HG02938 (cell line): ENCODE results near the gene AHNAK.

Experiments
- ATAC-seq: cut with Tn5 transposase; IDR thresholded peaks from one replicate; pipeline ENCODE4 v1.9.1; 2021; ENCODE audit warnings: mild to moderate bottlenecking, moderate library complexity; ENCODE audit not compliant: unreplicated experiment

The AHNAK gene

DNA sequence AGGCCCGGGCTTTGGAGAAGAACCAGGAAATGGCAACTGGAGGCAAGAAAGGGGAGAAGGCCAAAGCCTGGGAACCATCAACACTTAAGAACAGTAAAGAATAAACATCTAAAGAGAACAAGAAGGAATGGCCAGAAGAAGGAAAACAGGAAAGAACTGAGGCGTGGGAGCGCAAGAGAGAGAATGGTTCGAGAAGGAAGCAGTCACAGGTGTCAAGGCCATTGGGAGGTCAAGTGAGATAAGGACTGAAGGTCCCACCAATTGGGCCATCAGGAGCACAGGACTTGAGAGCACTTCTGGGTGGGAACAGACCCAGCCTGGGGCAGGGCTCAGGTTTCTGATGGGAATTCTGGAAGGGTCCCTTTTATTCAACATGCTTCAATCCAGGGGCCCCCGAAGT, 128.5 kb downstream of the AHNAK start:
- ATAC-seq: no peak

DNA sequence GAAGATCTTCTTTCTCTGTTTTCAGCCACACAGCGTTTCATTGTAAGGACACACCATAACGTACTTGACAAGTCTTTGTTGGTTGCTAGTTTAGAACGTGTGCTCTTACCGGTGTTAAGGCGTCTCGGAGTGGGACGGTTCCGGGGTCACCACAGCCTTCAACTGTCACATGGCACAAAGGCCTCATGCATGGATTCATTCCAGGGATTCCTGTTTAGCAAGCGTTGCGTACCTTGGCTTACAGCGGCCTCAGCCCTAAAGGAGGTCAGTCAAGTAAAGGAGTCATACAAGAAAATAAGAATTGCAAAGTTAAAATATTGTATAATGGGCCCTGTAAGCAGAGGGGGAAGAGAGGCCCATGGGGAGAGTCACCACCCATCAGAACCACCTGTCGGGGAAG, 130.0 kb downstream of the AHNAK start:
- no peak for ATAC-seq

DNA sequence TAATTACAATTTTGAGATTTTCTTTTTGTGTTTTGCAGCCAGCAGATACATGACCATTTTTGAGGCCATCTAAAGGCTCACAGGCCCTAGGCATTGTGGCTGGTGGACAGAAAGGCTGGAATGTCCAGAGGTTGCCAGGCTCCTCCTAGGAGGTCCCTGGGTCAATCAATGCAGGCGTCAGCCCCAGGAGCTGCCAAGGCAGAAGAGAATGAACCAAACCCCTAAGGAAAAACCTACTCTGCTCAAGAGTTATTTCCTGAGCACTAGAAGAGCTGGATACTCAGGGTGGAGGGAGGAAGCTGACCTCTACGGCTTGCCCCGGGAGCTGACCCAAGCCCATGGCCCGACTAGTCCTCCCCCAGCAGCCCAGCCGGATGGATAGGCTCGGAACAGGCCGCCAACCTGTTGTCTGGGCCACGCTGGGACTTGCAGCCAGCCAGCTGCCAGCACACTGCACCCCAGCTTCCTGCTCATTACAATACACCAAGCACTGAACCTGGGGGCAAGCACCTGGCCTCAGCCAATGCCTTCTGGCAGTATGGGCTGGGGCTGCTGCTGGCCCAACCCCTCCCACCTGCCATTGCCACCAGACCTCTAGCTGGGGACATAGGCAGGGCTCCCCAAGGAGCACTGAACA, 133.4 kb downstream of the AHNAK start:
- no peak for ATAC-seq

DNA sequence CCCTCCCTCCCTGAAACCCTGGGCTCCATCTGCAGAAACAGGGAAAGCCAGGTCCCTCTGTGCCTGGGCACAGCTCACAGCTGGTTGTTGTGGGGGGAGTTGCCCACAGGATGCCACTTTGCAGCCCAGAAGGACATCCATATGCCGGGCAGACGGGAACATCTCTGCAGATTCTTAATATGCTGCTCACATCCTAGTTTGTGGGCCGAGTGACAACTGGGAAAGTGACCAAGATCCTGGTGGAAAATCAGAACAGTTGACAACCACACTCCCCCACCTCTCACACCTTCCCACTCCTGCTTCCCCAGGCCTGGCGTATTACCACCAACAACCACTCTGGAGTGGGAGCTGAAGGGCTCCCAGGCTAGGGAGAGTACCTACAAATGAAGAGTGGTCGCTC, 135.1 kb downstream of the AHNAK start:
- ATAC-seq: no peak

DNA sequence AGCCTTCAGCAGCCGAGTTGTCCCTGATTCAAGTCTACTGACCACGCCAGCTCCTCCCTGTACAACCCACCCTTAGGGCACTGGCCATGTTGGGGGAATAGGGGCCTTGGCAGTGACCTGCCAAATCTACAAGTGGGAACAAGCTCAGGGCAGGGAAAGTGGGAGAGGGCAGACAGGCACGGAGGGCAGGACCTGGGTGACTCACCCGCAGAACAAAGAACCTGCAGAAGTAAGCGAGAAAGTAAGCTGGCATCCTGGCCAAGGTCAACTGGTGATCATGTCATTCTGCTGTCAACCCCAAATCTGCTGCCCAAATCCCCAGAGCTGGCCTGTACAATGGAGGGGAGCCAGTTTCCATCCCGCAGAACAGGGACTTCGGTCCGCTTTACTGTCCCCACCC, 135.6 kb downstream of the AHNAK start:
- ATAC-seq: no peak

DNA sequence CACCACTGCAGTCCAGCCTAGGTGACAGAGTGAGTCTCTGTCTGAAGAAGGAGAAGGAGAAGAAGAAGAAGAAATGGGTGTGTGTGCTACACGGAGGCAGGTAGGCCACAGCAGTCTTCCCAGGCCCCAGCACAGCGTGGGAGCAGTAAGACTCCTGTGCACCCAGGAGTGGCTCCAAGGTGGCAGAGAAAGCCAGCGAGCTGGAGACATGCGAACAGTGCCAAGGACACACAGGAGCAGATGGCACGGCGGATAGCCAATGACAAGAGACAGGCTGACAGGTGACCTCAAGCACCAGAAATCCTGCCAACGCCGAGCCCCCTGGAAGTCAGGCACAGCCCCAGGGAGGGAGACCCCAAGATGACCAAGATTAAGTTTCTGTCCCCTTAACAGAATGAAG, 136.8 kb downstream of the AHNAK start:
- no peak for ATAC-seq

DNA sequence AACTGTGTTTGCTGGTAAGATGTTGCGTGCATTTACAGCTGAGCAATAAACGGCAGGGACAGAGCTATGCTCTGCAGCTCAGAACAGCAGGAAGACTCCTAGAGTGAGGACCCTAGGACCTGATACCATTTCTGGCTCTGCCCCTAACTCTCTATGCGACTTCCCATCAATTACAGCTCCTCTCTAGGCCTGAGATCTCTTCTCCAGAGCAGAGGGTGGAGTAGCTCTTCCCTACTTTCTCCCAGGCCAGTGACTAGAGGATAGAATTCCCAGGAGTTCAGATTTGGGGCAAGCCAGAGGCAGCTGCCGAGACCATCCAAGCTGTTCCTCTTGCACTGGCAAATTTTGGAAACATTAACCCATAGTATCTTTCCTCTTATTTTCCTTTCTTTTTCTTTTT, 140.6 kb downstream of the AHNAK start:
- ATAC-seq: no peak

DNA sequence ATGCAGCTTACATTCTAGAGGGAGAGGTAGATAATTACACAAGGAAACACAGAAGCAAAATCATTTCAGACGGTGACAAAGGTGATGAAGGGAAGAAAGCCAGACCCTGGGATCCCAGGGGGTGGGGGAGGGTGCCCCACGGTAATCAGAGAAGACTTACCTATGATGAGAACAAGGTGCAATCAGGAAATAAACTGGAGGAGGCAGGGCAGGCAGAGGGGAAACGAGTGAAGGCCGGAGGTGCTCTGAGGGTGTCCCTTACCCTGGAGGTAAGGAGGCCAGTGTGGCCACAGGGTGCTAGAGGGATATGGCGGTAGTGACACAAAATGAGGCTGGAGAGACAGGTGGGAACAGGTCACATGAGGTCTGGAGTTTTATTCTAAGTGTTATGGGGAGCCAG, 141.7 kb downstream of the AHNAK start:
- no peak for ATAC-seq

DNA sequence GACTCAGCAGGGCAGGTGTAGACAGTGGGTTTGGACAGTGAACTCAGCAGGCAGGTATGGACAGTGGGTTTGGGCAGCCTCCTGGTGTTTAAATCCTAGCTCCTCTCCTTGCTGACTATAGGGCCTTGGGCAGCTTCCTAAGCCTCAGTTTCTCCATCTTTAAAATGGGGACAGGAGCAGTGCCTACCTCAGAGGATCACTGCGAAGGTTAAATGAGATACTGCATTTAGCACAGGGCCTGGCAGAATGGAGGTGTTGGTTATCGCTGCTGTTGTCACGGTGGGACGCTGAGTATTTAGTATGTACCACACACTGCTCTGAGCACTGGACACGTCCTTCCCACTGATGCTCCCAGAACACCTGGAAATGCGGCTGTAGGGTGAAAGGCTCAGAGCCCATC, 142.2 kb downstream of the AHNAK start:
- ATAC-seq: no peak

DNA sequence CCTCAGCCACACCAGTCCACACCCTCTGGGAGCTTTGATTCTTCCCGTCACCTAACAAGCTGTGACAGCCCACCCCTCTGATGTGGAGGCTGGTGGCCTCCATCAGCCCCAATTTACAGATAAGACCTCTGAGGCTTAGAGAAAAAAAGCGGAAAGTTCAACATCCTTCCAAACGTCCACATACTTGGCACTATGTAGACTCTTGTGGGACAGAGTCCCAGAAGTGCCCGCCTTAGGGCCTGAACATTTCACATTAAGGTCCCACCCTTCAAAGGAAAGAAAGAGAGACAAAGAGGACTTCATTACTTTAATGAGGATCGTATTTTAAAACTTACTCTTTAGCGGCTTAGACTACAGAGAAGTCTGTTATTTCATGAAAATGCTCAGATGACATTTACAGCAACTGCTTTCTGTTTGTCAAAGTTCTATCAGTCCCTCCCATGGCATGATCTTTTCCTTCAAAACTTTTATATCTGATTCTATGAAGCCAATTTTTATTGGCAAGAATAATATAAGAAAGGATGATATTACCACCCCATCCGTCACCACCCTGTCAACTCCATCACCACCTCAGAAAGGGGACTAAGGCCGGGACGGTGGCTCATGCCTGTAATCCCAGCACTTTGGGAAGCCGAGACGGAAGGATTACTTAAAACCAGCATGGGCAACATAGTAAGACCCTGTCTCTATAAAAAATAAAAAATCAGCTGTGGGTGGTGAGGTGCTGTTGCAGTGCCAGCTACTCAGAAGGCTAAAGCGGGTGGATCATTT, 143.5 kb downstream of the AHNAK start:
- no peak for ATAC-seq

DNA sequence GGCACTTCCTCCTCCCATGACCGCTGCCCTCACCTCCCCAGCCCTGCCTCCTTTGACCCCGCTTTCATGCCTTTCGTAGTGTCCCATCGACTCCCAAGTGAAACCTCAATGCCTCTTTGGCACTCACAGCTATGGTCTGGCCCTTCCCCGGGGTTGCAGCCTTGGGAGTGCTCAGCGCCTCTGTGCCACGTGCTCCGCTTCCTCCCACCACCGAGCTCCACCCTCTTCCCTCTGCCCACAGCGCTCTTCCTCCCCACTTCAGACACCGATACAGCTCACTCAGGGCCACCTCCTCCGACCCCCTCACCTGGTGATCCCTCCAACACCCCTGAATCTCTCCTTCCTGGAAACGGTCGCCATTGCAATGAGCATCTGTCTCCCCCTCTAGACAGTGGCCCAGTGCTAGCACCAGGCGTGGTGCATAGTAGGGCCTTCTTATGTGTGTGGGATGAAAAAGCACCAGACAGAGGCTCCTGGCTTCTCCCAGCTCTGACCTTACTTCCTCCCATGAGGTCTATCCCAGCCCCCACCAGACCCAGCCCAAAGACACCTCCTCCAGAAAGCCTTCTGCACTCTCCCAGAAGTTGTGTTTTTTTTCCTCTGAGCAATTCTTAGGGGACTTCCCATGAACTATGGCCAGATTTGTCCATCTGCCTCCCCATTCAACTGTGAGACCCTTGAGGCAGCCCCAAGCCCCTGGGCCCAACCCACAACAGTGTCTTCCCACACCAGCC, 144.2 kb downstream of the AHNAK start:
- ATAC-seq: no peak

DNA sequence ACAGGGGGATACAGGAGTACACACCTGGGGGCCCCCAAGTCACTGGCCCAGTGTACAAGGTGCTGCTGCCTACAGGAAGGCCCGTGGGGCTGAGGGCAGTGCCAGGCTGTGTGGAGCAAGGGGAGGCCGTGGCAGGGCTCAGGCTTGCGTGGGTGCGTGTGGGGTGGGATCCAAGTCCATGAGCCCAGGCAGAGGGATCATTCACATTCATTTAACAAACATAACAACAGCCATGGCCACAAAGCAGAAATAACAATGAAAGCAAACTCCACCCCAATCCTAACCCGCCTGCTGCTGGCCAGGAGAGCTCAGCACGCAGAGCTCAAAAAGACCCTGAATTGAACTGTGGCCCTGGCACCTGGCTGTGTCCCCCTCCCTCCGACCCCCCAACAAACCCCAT, 144.8 kb downstream of the AHNAK start:
- ATAC-seq: no peak

DNA sequence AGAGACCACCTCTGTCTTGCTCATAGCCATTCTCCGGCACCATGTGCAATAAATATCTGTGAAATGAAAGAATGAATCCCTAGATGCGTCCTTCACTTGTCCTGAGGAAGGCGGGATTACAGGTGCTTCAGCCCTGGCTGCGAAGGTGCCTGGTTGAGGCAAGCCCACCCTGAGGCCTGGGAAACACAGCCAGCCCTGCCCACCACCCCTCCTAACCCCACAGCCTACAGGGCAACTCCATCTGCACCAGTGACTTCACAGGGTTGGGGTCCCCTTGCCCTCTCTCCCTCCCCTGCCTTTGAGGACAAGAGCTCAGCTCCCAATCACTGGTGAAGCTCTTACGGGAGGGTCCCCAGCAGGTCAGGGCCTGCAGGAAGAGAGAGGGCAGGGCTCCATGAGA, 145.2 kb downstream of the AHNAK start:
- ATAC-seq: no peak

DNA sequence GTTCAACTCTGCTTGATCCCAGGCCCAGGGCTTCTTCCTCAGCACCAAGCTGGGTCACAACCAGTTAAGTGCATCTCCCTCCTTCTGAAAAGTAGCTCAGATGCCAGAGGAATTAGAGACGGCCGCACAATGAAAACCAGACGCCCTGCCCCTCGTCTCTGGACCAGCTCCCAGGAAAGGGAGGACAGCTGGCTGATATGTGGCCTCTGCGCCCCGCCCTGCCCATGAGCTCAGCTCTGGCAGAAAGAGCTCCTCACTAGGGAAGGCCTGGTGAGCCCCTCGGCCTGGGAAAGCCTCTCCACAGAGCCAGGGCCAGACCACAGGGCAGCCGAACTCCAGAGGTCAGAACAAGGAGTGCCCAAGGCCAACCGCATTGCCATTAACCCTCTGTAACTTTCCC, 145.8 kb downstream of the AHNAK start:
- ATAC-seq: no peak

DNA sequence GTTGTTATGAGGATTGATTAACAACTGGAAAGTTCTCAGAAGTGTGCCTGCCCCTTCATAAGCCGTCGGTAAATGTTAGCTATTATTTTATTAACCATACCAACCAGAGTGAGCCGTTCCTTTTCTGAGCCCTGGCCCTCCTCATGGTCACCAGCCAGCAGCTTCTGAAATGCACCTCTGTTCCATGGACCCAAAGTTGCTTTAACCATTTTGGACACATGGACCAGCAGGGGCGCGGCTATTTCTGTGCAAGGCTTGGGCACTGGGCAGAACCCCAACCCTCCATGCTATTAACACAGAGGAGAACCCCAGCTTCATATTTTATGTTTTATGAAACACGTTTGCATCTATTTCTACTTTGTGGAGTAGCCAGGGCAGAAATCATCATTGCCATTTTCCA, 146.3 kb downstream of the AHNAK start:
- ATAC-seq: no peak

DNA sequence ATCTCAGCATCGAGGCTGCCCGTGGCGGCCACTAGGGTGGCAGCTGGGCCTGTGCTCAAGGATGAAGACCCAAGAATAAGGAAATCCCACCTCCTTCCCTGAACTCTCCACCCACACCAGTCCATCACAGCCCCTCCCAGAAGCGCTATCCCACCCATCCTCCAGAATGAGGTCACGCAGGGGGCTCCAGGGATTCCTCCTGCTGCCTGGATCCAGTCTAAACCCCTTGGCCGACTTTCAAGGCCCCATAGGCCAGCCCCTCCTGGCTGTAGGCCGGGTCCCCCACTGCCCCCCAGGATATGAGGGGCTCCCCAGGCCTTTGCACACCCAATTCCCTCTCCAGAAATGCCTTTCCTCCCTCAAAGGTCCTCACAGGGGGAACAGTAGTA, 146.7 kb downstream of the AHNAK start:
- no peak for ATAC-seq

DNA sequence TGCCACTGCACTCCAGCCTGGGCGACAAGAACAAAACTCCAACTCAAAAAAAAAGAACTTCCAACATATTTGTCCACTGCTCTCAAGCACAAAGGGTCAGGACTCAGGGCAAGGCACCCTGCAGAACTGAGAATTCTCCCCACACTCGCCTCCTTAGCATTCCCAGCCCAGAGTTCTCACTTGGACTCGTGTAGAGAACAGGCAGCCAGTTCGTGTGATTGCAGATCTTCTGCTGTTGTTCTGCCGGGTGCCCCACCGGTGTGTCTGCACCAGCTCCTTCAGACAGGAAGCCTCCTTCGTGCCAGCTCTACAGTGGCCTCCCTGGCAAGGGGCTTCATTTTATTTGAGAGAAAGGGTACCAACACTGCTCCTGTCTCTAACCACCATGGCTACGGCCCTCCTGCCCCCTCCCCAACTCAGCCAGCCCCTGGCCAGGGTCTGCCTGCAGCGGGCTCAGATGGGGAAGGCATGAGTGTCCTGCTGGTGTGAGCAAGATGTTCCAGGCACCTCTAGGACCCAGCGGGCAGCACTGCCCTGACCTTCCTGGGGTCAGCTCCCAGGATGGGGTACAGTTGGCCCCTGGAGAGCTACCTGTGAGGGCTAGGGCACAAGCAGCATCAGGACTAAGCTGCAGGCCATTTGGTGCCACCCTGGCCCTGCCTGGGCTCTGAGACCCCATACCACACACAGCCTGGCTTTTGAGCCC, 147.3 kb downstream of the AHNAK start:
- no peak for ATAC-seq

DNA sequence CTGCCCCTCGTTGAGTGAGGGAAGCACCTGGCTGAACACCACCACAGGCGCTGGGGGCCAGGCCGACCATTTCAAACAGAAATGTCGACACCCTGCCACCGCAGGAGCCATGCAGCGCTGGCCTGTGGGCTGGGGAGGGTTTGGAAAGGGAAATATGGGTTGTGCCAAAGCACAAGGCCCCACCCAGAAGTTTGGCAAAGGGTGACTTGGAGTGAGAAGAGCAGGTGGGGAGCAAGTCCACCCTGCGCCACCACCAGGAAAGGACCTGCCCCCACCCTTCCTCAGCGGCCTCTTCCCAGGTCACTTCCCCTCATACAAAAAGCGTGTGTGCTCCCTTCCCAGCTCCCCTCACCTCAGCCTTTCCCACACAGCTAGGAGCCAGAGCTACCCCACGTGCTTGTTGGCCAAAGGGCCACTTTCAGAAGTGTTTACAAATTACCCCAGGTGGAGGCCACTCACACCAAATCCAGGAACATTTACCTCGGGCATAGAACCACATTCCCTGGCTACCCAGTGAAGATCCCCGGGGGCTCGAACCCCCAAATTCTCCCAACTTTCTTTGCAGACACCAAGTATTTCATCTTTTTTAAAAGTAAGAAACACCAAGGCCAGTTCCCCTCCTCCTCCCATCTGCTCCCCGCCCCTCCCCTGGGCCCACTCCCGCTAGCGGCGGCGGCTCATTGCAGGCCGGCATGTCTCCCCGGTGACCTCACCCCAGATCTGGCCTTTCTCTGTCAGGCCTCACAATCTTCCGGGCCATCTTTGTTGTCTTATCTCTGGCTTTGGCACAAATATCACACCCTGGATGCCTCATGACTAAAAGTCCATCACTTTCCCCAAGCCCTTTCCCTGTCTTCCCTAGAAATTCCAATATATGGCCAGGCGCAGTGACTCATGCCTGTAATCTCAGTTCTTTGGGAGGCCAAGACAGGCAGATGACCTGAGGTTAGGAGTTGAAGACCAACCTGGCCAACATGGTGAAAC, 148.3 kb downstream of the AHNAK start:
- no peak for ATAC-seq

DNA sequence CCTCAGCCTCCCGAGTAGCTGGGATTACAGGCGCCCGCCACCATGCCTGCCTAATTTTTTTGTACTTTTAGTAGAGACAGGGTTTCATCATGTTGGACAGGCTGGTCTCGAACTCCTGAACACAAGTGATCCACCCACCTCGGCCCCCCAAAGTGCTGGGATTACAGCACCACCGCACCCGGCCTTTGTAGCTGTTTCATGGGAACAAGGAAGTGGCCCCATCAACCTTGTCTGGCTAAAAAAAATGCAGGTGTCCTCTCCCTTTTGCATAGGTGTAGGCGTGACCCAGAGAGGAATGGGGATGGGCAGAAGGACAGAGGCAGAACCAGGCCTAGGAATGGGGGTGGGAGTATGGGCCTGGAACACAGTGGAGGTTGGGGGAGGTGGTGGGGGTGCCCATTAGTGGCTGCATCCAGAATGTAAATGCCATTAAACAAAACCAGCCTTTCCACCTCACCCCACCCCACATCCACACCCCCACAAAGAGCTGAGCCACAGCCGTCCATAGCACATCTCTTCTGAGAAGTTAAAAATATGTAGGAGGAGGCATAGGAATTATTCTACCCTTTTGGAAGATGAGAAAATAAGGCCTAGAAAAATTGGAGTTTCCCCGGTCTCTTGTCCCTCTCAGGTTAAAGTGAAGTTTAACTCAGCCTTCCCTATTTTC, 150.6 kb downstream of the AHNAK start:
- no peak for ATAC-seq
